GM12872 (cell line): ENCODE results near the gene ALB.

ENCODE experiments used
- TF ChIP-seq, protein P1 (sequence below): IDR thresholded peaks from 3 replicates; pipeline ENCODE4 v1.5.1; 2011; ENCODE audit warnings: low read depth, mild to moderate bottlenecking, low read length, moderate library complexity; ENCODE audit not compliant: insufficient read depth

The ALB gene

DNA sequence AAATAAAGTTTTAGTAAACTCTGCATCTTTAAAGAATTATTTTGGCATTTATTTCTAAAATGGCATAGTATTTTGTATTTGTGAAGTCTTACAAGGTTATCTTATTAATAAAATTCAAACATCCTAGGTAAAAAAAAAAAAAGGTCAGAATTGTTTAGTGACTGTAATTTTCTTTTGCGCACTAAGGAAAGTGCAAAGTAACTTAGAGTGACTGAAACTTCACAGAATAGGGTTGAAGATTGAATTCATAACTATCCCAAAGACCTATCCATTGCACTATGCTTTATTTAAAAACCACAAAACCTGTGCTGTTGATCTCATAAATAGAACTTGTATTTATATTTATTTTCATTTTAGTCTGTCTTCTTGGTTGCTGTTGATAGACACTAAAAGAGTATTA, 370 bp downstream of the ALB start:
- TF ChIP-seq, protein P1, sequence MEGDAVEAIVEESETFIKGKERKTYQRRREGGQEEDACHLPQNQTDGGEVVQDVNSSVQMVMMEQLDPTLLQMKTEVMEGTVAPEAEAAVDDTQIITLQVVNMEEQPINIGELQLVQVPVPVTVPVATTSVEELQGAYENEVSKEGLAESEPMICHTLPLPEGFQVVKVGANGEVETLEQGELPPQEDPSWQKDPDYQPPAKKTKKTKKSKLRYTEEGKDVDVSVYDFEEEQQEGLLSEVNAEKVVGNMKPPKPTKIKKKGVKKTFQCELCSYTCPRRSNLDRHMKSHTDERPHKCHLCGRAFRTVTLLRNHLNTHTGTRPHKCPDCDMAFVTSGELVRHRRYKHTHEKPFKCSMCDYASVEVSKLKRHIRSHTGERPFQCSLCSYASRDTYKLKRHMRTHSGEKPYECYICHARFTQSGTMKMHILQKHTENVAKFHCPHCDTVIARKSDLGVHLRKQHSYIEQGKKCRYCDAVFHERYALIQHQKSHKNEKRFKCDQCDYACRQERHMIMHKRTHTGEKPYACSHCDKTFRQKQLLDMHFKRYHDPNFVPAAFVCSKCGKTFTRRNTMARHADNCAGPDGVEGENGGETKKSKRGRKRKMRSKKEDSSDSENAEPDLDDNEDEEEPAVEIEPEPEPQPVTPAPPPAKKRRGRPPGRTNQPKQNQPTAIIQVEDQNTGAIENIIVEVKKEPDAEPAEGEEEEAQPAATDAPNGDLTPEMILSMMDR, result no peak

DNA sequence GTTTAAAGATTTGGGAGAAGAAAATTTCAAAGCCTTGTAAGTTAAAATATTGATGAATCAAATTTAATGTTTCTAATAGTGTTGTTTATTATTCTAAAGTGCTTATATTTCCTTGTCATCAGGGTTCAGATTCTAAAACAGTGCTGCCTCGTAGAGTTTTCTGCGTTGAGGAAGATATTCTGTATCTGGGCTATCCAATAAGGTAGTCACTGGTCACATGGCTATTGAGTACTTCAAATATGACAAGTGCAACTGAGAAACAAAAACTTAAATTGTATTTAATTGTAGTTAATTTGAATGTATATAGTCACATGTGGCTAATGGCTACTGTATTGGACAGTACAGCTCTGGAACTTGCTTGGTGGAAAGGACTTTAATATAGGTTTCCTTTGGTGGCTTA, 1.1 kb downstream of the ALB start:
- TF ChIP-seq, protein P1, result no peak

DNA sequence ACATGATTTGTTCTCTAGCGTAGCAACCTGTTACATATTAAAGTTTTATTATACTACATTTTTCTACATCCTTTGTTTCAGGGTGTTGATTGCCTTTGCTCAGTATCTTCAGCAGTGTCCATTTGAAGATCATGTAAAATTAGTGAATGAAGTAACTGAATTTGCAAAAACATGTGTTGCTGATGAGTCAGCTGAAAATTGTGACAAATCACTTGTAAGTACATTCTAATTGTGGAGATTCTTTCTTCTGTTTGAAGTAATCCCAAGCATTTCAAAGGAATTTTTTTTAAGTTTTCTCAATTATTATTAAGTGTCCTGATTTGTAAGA, 2.4 kb downstream of the ALB start:
- TF ChIP-seq, protein P1, result no peak

DNA sequence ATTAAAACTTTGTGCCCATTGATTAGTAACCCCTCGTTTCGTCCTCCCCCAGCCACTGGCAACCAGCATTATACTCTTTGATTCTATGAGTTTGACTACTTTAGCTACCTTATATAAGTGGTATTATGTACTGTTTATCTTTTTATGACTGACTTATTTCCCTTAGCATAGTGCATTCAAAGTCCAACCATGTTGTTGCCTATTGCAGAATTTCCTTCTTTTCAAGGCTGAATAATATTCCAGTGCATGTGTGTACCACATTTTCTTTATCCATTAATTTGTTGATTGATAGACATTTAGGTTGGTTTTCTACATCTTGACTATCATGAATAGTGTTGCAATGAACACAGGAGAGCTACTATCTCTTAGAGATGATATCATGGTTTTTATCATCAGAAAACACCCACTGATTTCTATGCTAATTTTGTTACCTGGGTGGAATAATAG, 3.2 kb downstream of the ALB start:
- TF ChIP-seq, protein P1, result no peak

DNA sequence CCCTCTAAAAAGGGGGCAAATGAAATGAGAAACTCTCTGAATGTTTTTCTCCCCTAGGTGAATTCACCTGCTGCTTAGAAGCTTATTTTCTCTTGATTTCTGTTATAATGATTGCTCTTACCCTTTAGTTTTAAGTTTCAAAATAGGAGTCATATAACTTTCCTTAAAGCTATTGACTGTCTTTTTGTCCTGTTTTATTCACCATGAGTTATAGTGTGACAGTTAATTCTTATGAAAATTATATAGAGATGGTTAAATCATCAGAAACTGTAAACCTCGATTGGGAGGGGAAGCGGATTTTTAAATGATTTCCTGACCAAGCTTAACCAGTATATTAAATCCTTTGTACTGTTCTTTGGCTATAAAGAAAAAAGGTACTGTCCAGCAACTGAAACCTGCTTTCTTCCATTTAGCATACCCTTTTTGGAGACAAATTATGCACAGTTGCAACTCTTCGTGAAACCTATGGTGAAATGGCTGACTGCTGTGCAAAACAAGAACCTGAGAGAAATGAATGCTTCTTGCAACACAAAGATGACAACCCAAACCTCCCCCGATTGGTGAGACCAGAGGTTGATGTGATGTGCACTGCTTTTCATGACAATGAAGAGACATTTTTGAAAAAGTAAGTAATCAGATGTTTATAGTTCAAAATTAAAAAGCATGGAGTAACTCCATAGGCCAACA, 4.2 kb downstream of the ALB start:
- TF ChIP-seq, protein P1, result no peak

DNA sequence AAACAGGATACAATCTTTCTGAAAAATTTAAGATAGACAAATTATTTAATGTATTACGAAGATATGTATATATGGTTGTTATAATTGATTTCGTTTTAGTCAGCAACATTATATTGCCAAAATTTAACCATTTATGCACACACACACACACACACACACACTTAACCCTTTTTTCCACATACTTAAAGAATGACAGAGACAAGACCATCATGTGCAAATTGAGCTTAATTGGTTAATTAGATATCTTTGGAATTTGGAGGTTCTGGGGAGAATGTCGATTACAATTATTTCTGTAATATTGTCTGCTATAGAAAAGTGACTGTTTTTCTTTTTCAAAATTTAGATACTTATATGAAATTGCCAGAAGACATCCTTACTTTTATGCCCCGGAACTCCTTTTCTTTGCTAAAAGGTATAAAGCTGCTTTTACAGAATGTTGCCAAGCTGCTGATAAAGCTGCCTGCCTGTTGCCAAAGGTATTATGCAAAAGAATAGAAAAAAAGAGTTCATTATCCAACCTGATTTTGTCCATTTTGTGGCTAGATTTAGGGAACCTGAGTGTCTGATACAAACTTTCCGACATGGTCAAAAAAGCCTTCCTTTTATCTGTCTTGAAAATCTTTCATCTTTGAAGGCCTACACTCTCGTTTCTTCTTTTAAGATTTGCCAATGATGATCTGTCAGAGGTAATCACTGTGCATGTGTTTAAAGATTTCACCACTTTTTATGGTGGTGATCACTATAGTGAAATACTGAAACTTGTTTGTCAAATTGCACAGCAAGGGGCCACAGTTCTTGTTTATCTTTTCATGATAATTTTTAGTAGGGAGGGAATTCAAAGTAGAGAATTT, 5.2 kb downstream of the ALB start:
- TF ChIP-seq, protein P1, result no peak

DNA sequence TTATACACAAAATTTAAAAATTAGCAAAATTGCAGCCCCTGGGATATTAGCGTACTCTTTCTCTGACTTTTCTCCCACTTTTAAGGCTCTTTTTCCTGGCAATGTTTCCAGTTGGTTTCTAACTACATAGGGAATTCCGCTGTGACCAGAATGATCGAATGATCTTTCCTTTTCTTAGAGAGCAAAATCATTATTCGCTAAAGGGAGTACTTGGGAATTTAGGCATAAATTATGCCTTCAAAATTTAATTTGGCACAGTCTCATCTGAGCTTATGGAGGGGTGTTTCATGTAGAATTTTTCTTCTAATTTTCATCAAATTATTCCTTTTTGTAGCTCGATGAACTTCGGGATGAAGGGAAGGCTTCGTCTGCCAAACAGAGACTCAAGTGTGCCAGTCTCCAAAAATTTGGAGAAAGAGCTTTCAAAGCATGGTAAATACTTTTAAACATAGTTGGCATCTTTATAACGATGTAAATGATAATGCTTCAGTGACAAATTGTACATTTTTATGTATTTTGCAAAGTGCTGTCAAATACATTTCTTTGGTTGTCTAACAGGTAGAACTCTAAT, 6.0 kb downstream of the ALB start:
- TF ChIP-seq, protein P1, result no peak
